RWPE1 (cell line): Measurements from ENCODE around the gene CD53.

Source experiments
- CTCF ChIA-PET: fragments of 350-600 bp; sonication (Branson Sonifier 250); formaldehyde crosslinking; extraction: SDS; loops from one replicate; lab custom pipeline; 2021; lab: Yijun Ruan, JAX
- POLR2A ChIA-PET: fragments of 400-600 bp; formaldehyde crosslinking; extraction: SDS; loops from one replicate; lab custom pipeline; 2020; ENCODE audit warnings: antibody characterized with exemption; ENCODE audit not compliant: low non-redundant PET; lab: Yijun Ruan, JAX
- DNase-seq: peaks from one replicate; pipeline ENCODE4 v3.0.0; 2012; ENCODE audit warnings: low spot score
- H3K27ac ChIP-seq: fragments of 450-650 bp; 2 replicates; pipeline ENCODE4 v1.5.1; 2017
- CTCF ChIP-seq: fragments of 450-650 bp; conservative IDR thresholded peaks from 2 replicates; pipeline ENCODE4 v1.5.1; 2017; ENCODE audit warnings: low read depth, mild to moderate bottlenecking

CD53 gene

GRCh38 chr1:110897681-110898080 is 24.7 kb downstream of the CD53 start:
- no peak for DNase-seq
- CTCF ChIA-PET = no interaction called here
- no peak overlapping the region for H3K27ac ChIP-seq
- POLR2A ChIA-PET = no interaction called here
- no peak for TF ChIP-seq CTCF

- no peak overlapping the region for H3K27ac ChIP-seq
- no peak for TF ChIP-seq CTCF
- no peak for DNase-seq
- POLR2A ChIA-PET = no interaction called here
- CTCF ChIA-PET = interaction anchor here (0.6 kb wide), 1 partner anchor 63 kb away, joined by 4 read pairs; no protein-coding TSS in a partner anchor
Measured at GRCh38 chr1:110898734-110899457, 25.9 kb downstream of the CD53 start.

GRCh38 chr1:110899458-110899843 is 26.5 kb downstream of the CD53 start:
- no peak for TF ChIP-seq CTCF
- POLR2A ChIA-PET = no interaction called here

GRCh38 chr1:110902820-110903463 is 30.0 kb downstream of the CD53 start:
- CTCF ChIA-PET = interaction anchor here (0.6 kb wide), 1 partner anchor 1146 kb away, joined by 3 read pairs; no protein-coding TSS in a partner anchor
- no peak for DNase-seq
- H3K27ac ChIP-seq = no peak overlapping the region
- POLR2A ChIA-PET = no interaction called here
- TF ChIP-seq CTCF = no peak

More at GRCh38 chr1:110899458-110899843, 26.5 kb downstream of the CD53 start:
- CTCF ChIA-PET = interaction anchor here (0.6 kb wide), 1 partner anchor 63 kb away, joined by 4 read pairs; no protein-coding TSS in a partner anchor
- DNase-seq = no peak
- no peak overlapping the region for H3K27ac ChIP-seq

- ChIA-PET CTCF (interaction anchor here (0.7 kb wide), 1 partner anchor 13 kb away, joined by 4 read pairs; no protein-coding TSS in a partner anchor), POLR2A (no interaction called here)
- DNase-seq = no peak
- no peak for TF ChIP-seq CTCF
- no peak overlapping the region for H3K27ac ChIP-seq
Measured at GRCh38 chr1:110903853-110904500, 31.0 kb downstream of the CD53 start.

GRCh38 chr1:110912784-110913183 is 39.8 kb downstream of the CD53 start:
- DNase-seq = no peak
- POLR2A ChIA-PET = no interaction called here
- no peak overlapping the region for H3K27ac ChIP-seq
- no peak for TF ChIP-seq CTCF
- CTCF ChIA-PET = interaction anchor here (0.6 kb wide), 1 partner anchor 98 kb away, joined by 4 read pairs; no protein-coding TSS in a partner anchor
